ENCODE measurements around the gene AKAP17A. TPM values are rescaled to one million over a fixed set of nuclear protein-coding genes. Genes with fewer than 3 reads are reported as not detected.
"Not testable (repeated sequence)": the region's sequence is repeated elsewhere in the genome, so short reads cannot be mapped to it uniquely, and the experiment has no call there.

AKAP17A gene
- polyA plus RNA-seq, 3 donors: 44.8 to 66.3 (median 56.6) TPM

- DNase-seq (ENCODE audit: extremely low read depth in 1 of 11, low read depth in 9 of 11, low spot score in 4 of 11): no peak
Observed at GRCh38 chrX:1598021-1598875, 6.8 kb downstream of the AKAP17A start.

- no peak for DNase-seq (ENCODE audit: extremely low read depth in 1 of 11, low read depth in 9 of 11, low spot score in 4 of 11)
Observed at GRCh38 chrX:1598876-1599790, 7.7 kb downstream of the AKAP17A start.

- DNase-seq (ENCODE audit: extremely low read depth in 1 of 11, low read depth in 9 of 11, low spot score in 4 of 11): no peak
Observed at GRCh38 chrX:1599791-1600405, 8.5 kb downstream of the AKAP17A start.

GRCh38 chrX:1600406-1601050, 9.1 kb downstream of the AKAP17A start:
- no peak for DNase-seq (ENCODE audit: extremely low read depth in 1 of 11, low read depth in 9 of 11, low spot score in 4 of 11)

GRCh38 chrX:1601051-1601767, 9.8 kb downstream of the AKAP17A start:
- no peak for DNase-seq (ENCODE audit: extremely low read depth in 1 of 11, low read depth in 9 of 11, low spot score in 4 of 11)

GRCh38 chrX:1601768-1602085, 10.3 kb downstream of the AKAP17A start:
- DNase-seq (ENCODE audit: extremely low read depth in 1 of 11, low read depth in 9 of 11, low spot score in 4 of 11): no peak

GRCh38 chrX:1602299-1602698, 10.9 kb downstream of the AKAP17A start:
- no peak for DNase-seq (ENCODE audit: extremely low read depth in 1 of 11, low read depth in 9 of 11, low spot score in 4 of 11)

- DNase-seq (ENCODE audit: extremely low read depth in 1 of 11, low read depth in 9 of 11, low spot score in 4 of 11): no peak
Observed at GRCh38 chrX:1606496-1606895, 15.1 kb downstream of the AKAP17A start.

- no peak for DNase-seq (ENCODE audit: extremely low read depth in 1 of 11, low read depth in 9 of 11, low spot score in 4 of 11)
Observed at GRCh38 chrX:1609311-1609710, 17.9 kb downstream of the AKAP17A start.

- no peak for DNase-seq (ENCODE audit: extremely low read depth in 1 of 11, low read depth in 9 of 11, low spot score in 4 of 11)
Observed at GRCh38 chrX:1609762-1610161, 18.4 kb downstream of the AKAP17A start.

GRCh38 chrX:1610166-1610565, 18.8 kb downstream of the AKAP17A start:
- no peak for DNase-seq (ENCODE audit: extremely low read depth in 1 of 11, low read depth in 9 of 11, low spot score in 4 of 11)

- DNase-seq (ENCODE audit: extremely low read depth in 1 of 11, low read depth in 9 of 11, low spot score in 4 of 11): no peak
Observed at GRCh38 chrX:1610736-1611135, 19.3 kb downstream of the AKAP17A start.

GRCh38 chrX:1612641-1613286, 21.4 kb downstream of the AKAP17A start:
- no peak for DNase-seq (ENCODE audit: extremely low read depth in 1 of 11, low read depth in 9 of 11, low spot score in 4 of 11)

- no peak for DNase-seq (ENCODE audit: extremely low read depth in 1 of 11, low read depth in 9 of 11, low spot score in 4 of 11)
Observed at GRCh38 chrX:1614927-1615326, 23.5 kb downstream of the AKAP17A start, which contains the start of gene ASMT. ASMT (plus strand) TSS chrX:1615059; CDS start chrX:1615200, 141 bp downstream.

GRCh38 chrX:1618689-1619088, 27.3 kb downstream of the AKAP17A start:
- DNase-seq (ENCODE audit: extremely low read depth in 1 of 11, low read depth in 9 of 11, low spot score in 4 of 11): no peak

GRCh38 chrX:1623691-1624090, 32.3 kb downstream of the AKAP17A start:
- no peak for DNase-seq (ENCODE audit: extremely low read depth in 1 of 11, low read depth in 9 of 11, low spot score in 4 of 11)

- not testable (repeated sequence) for DNase-seq (ENCODE audit: extremely low read depth in 1 of 11, low read depth in 9 of 11, low spot score in 4 of 11)
Observed at GRCh38 chrX:1624158-1624860, 32.9 kb downstream of the AKAP17A start.

GRCh38 chrX:1624861-1625215, 33.4 kb downstream of the AKAP17A start:
- not testable (repeated sequence) for DNase-seq (ENCODE audit: extremely low read depth in 1 of 11, low read depth in 9 of 11, low spot score in 4 of 11)
